Measurements from ENCODE around the gene SVEP1.

Gene SVEP1

DNA sequence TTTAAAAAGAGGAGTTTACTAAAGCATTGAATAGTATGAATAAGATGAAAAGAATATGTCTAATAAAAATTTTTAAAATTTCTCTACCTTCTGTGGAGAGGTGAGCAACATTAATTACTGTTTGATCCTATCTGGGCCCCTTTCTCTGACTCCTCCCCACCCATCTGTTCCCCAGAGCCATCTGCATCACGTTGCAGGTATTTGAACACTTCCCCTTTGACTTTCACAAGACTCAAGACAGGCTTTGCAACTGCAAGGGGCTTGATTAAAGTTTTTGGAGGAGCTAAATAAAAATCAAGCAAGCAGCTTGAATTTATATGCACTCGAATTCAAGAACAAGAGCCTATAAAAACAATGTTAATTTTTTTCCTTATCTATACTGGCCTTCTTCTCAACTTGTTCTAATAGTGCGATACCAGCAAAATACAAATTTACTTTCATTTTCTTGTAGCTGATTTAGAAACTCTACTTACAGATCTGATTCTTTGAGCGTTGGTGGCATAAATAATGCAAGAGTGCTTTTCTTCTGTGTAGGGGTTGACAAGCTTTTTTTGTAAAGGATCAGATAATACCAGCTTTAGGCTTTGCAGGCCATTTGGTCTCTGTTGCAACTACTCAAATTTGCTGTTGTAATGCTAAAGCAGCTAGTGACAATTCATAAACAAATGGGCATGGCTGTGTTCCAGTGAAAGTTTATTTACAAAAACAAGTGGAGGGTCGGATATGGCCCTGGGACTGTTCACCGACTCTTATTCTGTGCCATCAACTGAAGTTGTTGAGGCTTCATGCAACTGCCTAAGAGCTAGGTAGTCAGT lies 263.1 kb downstream of the SVEP1 start:
- DNase-seq = no peak
